Retinal pigment epithelial cell (primary cell): Measurements from ENCODE around the gene GARNL3.

Source experiments
- DNase-seq: peaks from one replicate; pipeline ENCODE4 v3.0.0-alpha.2; 2010; ENCODE audit warnings: low read depth
- H3K4me3 ChIP-seq: 2 replicates; pipeline ENCODE4 v1.5.1; 2011; ENCODE audit warnings: mild to moderate bottlenecking, low read length, control low read depth, moderate library complexity
- CTCF ChIP-seq: conservative IDR thresholded peaks from 2 replicates; pipeline ENCODE4 v1.5.1; 2011; ENCODE audit warnings: low read depth, low read length, control low read depth, inconsistent platforms

The GARNL3 gene

DNA sequence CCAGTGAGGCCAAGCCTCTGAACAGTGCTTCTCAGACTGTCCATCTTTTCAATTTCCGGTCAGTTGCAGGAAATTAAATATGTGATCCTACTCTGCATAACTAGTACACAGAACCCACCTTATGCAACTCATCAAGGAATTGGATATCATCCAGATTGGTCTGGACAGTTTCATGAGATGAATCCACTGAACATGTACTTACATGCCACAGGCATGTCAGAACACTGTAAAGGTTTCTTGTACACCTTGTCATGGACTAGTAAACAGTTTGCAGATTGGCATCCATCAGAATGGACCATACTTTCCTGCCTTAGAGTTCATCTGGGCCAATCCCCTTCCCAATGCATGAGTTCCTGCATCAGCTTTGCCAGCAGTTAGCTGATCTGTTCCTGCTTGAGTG is 30.4 kb downstream of the GARNL3 start:
- no peak overlapping the region for H3K4me3 ChIP-seq
- no peak for DNase-seq
- TF ChIP-seq CTCF: no peak

GRCh38 chr9:127300886-127301447 is 36.4 kb downstream of the GARNL3 start:
- no peak for DNase-seq
- H3K4me3 ChIP-seq: no peak overlapping the region
- TF ChIP-seq CTCF: no peak

GRCh38 chr9:127303830-127304229 is 39.3 kb downstream of the GARNL3 start:
- no peak overlapping the region for H3K4me3 ChIP-seq
- DNase-seq: no peak
- TF ChIP-seq CTCF: no peak

DNA sequence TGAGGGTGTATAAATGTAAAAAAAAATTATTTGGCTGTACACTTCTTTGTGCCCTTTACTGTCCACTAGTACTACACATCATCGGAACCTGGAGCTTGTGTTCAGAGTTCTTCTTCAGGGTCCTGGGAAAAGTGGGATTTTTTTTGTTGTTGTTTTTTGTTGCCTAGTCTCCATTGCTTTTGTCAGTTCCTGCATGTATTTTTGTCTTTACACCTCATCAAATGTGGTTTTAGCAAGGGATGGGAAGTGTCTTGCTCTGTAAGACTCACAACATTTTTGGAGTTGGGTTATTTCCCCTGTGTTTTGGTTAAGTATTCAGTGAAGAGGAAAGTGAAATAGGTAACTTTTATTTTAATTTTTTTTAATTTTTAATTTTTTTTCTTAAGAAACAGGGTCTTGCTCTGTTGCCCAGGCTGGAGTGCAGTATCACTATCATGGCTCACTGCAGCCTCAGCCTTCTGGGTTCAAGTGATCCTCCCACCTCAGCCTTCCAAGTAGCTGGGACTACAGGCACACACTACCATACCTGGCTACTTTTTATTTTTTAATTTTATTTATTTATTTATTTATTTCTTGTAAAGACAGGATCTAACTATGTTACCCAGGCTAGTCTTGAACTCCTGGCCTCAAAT is 40.7 kb downstream of the GARNL3 start:
- TF ChIP-seq CTCF: no peak
- H3K4me3 ChIP-seq: no peak overlapping the region
- no peak for DNase-seq

DNA sequence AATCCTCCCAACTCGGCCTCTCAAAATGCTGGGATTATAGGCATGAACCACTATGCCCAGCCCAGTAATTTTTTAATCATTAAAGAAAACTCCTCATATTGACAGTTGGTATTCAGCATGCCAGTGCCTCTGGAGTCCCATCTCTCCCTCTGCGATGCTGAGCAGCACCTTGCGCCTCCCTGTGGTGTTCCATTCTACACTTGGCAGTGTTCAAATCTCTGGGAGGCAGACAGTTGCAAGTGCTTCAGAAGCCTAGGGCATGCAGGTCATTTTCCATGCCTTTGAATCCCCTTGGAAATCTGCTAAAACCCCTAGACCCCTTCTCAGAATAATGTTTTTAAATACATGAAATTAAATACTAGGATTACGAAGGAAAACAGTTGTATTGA is 41.3 kb downstream of the GARNL3 start:
- H3K4me3 ChIP-seq: no peak overlapping the region
- TF ChIP-seq CTCF: no peak
- DNase-seq: no peak

GRCh38 chr9:127307802-127308201 is 43.2 kb downstream of the GARNL3 start:
- no peak for TF ChIP-seq CTCF
- no peak for DNase-seq

More at GRCh38 chr9:127307802-127308201, 43.2 kb downstream of the GARNL3 start:
- H3K4me3 ChIP-seq: no peak overlapping the region
